Hematopoietic multipotent progenitor cell (in vitro differentiated cells): Measurements from ENCODE around the gene GRIN2C. TPM values are rescaled to one million over a fixed set of nuclear protein-coding genes. Genes with fewer than 3 reads are reported as not detected.

Experiments
- DNase-seq, 3 donors: peaks; one replicate each; pipeline ENCODE4 v3.0.0-alpha.2; 2011 to 2015; ENCODE audit warnings: low read depth in 2 of 3, low spot score in 2 of 3
- total RNA-seq: library from RNA; depleted of rRNA; stranded (reverse); fragments of >200 nt; gene quantifications from one replicate; pipeline ENCODE4 v1.2.3, GENCODE V29; 2012

The GRIN2C gene
- total RNA-seq, 1 donor = 0.27 TPM

GRCh38 chr17:74864866-74865395 lies 5.2 kb upstream of the GRIN2C start:
- DNase-seq = peak; percentile 56 to 72 (median 61)

- no peak for DNase-seq
These were observed 4.7 kb upstream of the GRIN2C start for GRCh38 chr17:74864297-74864865.

- DNase-seq = no peak
These were observed 4.0 kb upstream of the GRIN2C start for GRCh38 chr17:74863420-74864296.

- no peak for DNase-seq
These were observed 3.2 kb upstream of the GRIN2C start for GRCh38 chr17:74862919-74863318.

GRCh38 chr17:74862108-74862901 lies 2.6 kb upstream of the GRIN2C start:
- peak in 2 of 3 donors; percentile 76 to 91 for DNase-seq

- DNase-seq = no peak
These were observed 2.0 kb upstream of the GRIN2C start for GRCh38 chr17:74861662-74862107.

GRCh38 chr17:74860872-74861661 lies 1.4 kb upstream of the GRIN2C start:
- no peak for DNase-seq

GRCh38 chr17:74860229-74860871 lies 665 bp upstream of the GRIN2C start:
- peak in 1 of 3 donors; percentile 26 for DNase-seq

- DNase-seq = no peak
These were observed 820 bp downstream of the GRIN2C start for GRCh38 chr17:74858672-74859458.

- DNase-seq = no peak
These were observed 2.5 kb downstream of the GRIN2C start for GRCh38 chr17:74857191-74857590.

GRCh38 chr17:74856112-74856511 lies 3.6 kb downstream of the GRIN2C start:
- DNase-seq = no peak

- DNase-seq = no peak
These were observed 4.4 kb downstream of the GRIN2C start for GRCh38 chr17:74855323-74855722.

GRCh38 chr17:74854792-74855191 lies 4.9 kb downstream of the GRIN2C start:
- no peak for DNase-seq

GRCh38 chr17:74853669-74854068 lies 6.0 kb downstream of the GRIN2C start:
- no peak for DNase-seq

- DNase-seq = no peak
These were observed 6.7 kb downstream of the GRIN2C start for GRCh38 chr17:74853048-74853397.

GRCh38 chr17:74852237-74853047 lies 7.2 kb downstream of the GRIN2C start:
- DNase-seq = peak in 2 of 3 donors; percentile 58 to 62

- DNase-seq = no peak
These were observed 8.0 kb downstream of the GRIN2C start for GRCh38 chr17:74851612-74852236.

GRCh38 chr17:74850914-74851313 lies 8.8 kb downstream of the GRIN2C start:
- no peak for DNase-seq
